ENCODE data around the gene REC8.
A peak's percentile ranks its signal among the peaks of the same experiment; 100 is the strongest.

The REC8 gene, protein sequence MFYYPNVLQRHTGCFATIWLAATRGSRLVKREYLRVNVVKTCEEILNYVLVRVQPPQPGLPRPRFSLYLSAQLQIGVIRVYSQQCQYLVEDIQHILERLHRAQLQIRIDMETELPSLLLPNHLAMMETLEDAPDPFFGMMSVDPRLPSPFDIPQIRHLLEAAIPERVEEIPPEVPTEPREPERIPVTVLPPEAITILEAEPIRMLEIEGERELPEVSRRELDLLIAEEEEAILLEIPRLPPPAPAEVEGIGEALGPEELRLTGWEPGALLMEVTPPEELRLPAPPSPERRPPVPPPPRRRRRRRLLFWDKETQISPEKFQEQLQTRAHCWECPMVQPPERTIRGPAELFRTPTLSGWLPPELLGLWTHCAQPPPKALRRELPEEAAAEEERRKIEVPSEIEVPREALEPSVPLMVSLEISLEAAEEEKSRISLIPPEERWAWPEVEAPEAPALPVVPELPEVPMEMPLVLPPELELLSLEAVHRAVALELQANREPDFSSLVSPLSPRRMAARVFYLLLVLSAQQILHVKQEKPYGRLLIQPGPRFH
- total RNA-seq: 1.1 to 14.9 (median 2.9) reads per million in 18 experiments

DNA sequence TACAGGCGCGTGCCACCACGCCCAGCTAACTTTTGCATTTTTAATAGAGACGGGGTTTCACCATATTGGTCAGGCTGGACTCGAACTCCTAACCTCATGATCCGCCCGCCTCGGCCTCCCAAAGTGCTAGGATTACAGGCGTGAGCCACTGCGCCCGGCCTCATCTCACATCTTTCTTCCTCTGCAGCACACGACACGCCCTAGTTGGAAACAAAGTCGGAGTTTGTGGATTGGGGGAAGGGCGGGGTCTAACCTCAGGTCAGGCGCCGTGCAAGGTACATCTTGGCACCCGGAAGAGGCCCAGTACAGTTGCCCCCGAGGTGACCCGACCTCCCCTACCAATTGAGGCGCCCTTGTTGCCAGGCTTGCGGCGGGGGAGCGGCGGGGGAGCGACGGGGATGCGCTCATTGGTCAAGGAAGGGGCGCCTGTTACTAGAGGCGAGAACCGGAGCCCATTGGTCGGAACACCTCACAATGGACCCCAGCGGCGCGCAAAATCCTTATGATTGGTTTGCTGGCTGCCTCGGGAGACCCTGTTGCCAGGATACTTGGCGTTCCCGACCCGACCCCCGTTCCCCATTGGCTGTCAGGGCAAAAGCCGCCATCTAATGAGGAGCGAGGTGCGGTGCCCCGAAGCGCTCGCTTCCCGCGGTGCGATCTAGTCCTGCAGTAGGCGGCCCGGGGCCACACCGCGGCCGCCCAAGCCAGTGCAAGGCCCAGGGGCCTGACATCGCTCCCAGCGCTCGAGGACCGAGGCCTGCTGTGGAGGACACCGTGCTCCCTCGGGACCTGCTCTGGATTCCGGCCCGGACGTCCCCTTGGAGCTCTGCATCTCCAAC, at the start of gene REC8:
Gene REC8 (plus strand): TSS at position 659 of the 839 bp plus-strand sequence. CDS start 473 bp downstream, outside the sequence.
- peak in 1 of 2 donors; percentile 3 for DNase-seq

DNA sequence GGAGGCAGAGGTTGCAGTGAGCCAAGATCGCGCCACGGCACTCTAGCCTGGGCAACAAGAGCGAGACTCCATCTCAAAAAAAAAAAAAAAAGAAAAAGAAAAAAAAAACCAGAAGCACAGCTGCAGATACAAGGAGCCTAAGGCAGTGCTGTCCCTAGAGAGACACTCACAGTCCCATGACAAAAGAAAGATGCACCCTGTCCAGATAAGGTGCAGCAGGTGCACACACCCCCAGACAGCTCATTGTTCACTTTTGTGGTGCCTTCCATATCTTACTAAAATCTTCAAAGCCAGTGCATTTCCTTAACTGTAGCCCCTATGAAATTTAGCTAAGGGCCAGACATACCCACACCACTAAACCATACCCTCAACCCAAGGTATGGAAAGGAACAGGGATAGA, 49.5 kb upstream of the REC8 start:
- no peak for DNase-seq

DNA sequence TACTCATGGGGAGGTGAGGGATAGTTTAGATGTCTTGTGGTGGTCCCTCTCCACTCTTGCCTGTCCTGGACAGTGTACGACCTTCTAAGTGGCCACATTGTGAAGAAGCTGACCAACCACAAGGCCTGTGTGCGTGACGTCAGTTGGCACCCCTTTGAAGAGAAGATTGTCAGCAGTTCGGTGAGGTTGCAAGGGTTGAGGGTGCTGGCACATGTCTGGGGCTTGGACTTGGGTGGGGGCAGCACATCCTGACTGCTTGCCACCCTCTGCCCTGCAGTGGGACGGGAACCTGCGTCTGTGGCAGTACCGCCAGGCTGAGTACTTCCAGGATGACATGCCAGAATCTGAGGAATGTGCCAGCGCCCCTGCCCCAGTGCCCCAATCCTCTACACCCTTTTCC, 49.0 kb upstream of the REC8 start:
- DNase-seq: no peak

DNA sequence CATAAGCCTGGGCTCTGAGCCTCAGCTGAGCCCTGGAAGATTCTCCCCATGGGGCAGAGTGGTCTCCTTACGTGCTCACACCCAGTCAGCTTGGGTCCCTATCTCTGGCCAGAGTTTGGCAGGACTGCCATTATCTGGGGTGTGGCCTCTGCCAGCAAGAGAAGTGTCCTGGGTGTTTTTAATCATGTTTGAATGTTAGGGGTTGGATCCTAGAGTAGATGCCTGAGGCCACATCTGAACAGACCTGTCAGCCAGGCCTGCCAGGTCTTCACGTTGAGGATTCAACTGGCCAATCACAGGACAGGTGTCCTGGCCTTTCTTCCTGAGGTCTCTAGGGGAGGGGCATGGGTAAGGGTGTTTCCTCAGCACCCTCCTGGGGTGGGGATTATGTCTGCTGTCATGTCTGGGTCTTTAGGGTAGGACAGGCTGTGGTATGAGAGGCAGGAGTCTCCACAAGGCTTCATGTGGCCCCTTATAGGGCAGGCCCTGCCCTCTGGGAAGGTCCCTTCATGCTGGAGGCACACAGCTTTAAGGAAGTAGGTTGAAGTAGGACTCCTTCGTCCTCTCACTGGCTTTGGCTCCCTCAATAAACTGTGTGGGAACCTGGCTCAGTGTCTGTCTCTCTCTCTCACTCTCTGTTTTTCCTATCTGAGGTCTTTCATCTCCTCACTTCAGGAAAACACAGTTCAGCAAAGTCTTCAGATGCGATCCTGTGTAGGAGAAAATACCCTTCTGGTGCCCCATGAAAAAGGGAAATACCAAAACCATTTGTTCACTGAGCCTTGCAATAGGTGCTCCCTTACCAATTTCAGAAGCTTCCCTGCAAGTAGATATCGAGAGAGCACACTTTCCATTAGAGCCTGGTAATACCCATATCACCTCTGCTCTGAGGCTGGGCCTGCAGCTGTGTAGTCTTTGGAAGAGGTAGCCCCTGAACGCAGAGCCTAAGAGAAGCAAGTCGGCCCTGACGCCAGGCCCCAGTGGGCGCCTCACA, 48.2 kb upstream of the REC8 start:
- DNase-seq: no peak

DNA sequence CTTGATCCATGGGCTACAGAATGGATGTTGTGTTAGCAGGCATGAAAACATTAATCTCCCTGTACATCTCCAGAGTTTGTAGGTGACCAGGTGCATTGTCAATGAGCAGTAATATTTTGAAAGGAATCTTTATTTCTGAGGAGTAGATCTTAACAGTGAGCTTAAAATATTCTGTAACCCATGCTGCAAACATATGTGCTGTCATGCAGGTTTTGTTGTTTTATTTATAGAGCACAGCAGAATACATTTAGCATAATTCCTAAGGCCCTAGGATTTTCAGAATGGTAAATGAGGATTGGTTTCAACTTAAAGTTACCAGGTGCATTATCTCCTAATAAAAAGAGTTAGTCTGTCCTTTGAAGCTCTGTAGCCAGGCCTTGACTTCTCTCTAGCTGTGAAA, 44.9 kb upstream of the REC8 start:
- no peak for DNase-seq

DNA sequence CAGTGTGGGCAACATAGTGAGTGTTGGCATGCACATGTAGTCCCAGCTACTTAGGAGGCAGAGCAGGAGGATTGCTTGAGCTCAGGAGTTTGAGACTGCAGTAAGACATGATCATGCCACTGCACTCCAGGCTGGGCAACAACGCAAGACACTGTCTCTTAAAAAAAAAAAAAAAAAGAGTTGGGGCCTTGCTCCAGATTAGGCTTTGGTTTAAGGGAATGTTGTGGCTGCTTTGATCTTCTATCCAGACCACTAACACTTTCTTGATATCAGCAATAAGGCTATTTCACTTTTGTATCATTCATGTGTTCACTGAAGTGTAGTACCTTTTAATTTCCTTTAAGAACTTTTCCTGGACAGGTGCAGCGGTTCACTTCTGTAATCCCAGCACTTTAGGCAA, 44.2 kb upstream of the REC8 start:
- no peak for DNase-seq

DNA sequence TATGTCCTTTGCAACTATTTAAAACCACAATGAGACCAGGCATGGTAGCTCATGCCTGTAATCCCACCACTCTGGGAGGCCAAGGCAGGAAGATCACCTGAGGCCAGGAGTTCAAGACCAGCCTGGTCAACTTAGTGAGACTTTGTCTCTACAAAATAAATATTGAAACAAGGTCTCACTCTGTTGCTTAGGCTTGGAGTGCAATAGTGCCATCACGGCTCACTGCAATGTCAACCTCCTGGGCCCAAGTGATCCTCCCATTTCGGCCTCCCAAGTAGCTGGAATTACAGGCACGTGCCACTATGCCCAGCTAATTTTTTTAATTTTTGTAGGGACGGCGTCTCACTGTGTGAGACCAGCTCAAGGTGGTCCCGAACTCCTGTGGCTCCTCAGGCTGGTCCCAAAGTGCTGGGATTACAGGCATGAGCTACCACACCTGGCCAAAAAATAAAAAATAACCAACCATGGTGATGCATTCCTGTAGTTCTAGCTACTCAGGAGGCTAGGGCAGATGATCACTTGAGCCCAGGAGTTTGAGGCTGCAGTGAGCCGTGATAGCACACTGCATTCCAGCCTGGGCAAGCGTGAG, 42.4 kb upstream of the REC8 start:
- DNase-seq: no peak

DNA sequence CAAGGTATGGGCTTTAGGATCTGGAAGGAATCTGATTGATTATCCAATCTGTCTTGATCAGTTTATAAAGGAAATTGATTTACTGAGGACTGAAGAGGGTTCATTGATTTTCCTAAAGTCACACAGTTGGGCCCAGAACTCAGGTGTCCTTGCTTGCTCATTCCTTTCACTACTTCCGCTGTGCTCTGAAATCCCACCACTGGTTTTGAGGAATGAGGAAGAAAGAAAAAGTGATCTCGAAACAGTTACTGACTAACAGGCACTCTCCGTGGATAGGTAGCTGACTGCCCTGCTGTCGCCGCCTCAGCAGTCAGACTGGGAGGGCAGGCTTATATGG, 41.5 kb upstream of the REC8 start, which contains the start of gene FITM1:
Gene FITM1 (plus strand): TSS at position 280 of the 337 bp plus-strand sequence. CDS start 905 bp downstream, outside the sequence.
- no peak for DNase-seq

DNA sequence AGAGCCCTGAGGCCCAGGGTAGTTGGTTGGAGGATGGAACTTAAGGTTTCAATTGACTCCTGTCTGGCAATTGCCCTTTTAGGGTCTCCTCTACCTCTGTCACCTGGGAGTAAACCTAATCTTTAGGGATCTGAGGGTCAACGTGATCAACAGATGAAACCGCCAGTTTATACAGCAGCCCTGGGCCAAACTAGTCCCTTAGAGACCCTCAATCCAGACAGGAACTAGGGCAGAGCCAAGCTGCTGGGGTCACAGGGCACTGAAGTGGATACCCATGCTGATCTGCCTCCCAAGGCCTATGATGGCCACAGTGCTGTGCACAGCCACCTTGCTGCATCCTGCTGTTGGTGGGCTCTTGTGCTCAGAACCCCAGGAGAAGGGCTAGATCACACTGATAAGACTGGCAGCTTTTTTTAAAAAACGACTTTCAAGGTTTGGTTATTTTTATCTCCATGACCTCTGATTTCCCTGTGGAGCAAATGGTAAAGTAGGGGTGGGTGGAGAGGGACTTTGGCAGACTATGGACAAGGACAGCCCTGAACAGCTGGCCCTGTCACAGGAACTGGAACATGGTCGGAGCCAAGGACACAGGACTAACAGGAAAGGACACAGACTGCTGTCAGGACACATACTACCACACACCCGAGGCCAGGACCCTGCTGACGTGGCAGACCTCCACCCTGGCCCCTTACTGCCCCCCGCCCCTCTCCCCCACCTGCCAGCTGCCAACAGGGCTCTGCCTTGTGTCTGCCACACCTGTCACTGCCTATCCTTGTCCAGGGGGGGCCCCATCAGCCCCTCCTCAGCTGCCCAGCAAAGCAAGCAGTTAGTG, 40.9 kb upstream of the REC8 start:
- DNase-seq: no peak

DNA sequence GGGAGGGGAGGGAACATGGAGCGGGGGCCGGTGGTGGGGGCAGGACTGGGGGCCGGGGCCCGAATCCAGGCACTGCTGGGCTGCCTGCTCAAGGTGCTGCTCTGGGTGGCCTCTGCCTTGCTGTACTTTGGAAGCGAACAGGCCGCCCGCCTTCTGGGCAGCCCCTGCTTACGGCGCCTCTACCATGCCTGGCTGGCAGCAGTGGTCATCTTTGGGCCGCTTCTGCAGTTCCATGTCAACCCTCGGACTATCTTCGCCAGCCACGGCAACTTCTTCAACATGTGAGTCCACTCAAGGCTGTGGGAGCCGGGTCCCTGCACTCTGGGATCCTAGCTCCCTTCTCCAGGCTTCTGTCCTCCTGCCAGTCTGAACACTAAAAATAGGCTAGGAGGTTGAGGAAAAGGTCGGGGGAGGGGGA, 40.3 kb upstream of the REC8 start:
- DNase-seq: no peak

DNA sequence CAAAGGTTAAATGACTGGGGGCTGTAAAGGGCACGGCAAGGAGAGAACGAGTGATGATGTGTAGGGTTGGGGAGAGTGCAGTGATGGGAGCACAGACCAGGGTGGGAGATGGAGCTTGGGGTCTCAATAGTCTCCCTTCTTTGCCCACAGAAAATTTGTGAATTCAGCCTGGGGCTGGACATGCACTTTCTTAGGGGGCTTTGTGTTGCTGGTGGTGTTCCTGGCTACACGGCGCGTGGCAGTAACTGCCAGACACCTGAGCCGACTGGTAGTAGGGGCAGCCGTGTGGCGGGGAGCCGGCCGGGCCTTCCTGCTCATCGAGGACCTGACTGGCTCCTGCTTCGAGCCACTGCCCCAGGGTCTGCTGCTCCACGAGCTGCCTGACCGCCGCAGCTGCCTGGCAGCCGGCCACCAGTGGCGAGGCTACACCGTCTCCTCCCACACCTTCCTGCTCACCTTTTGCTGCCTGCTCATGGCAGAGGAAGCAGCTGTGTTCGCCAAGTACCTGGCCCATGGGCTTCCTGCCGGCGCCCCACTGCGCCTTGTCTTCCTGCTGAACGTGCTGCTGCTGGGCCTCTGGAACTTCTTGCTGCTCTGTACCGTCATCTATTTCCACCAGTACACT, 39.7 kb upstream of the REC8 start:
- no peak for DNase-seq

DNA sequence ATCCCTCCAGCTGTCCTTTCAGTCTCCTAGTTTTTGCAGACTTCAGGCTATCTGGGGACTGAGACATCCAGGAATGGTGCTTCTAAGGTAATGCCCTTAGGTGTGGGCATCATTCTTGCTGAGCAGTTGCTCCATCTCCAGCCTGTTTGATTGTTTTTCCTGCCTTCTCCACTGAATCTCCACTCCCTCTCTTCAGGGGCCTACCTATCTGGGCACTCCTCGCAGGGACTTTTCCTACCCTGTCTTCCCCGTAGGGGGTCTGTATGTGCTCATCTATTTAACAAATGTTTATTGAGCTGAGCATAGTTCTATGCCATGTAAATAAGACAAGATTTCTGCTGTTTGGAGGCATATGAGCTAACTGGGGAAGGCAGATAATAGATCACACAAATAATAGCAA, 38.9 kb upstream of the REC8 start:
- DNase-seq: no peak

DNA sequence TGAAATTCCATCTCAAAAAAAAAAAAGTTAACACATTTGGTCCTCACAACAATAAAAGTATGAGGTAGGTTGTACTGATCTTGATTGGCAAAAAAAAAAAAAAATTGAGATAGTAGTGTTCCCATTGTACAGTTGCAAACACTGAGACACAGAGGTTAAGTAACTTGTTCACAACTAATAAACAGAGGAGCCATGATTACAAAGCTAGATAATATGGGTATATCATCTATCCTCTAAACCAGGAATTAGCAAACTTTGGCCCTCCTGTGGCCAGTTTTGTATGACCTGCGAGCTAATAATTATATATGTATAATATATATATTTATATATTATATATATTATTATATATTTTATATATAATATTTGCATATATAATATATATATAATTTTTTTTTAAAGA, 38.1 kb upstream of the REC8 start:
- no peak for DNase-seq

DNA sequence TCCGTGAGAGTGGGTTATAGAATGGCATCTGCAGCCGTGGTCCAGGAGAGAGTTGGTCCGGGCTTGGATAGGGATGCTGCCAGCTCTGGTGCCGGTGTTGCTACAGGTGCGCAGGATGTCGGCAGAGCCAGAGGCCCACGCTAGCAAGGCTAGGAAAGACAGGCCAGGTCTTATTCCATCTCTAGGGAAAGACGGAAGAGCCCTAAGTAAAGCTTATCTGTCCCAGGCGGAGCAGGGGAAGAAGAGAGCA, 36.4 kb upstream of the REC8 start:
- DNase-seq: no peak

DNA sequence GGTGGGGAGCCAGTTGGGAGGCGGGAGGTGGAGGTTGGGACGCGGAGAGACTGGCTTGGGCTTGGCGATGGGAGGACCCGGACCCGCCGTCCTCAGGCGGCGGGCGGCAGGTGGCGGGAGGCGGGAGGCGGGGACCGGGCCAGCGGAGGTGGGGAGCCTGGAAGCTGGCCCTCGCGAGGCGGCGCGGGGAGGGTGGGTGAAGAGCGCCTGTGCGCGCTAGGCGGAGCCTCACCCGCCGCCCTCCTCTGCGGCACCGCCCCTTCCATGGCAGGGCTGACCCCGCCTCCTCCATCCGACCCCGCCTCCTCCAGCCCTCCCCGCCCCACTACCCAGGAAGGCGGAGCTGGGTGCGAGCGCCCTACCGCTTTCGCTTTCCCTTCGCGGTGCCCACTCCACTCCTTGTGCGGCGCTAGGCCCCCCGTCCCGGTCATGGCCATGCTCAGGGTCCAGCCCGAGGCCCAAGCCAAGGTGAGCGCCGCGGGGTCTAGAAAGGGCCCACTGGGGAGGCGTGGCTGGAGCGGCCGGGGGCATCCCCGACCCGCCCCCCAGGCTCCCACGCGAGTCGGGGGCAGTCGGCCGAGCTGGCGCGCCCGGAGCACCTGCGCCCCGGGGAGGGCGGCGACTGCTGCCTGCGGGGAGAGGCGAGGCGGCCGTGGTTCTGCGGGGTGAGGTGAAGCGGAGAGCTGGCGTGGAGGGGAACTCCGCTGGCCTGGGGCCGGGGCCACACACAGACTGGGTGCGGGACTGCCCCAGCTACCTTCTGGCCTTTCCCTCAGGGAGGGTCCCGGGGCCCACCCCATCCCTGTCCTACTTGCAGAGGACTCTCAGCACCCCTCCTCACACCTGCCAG, 35.8 kb upstream of the REC8 start, which contains the start of gene PSME1:
Gene PSME1 (plus strand): TSS at position 361 of the 850 bp plus-strand sequence. CDS start 69 bp downstream, at position 430.
- peak; percentile 92 to 93 for DNase-seq

DNA sequence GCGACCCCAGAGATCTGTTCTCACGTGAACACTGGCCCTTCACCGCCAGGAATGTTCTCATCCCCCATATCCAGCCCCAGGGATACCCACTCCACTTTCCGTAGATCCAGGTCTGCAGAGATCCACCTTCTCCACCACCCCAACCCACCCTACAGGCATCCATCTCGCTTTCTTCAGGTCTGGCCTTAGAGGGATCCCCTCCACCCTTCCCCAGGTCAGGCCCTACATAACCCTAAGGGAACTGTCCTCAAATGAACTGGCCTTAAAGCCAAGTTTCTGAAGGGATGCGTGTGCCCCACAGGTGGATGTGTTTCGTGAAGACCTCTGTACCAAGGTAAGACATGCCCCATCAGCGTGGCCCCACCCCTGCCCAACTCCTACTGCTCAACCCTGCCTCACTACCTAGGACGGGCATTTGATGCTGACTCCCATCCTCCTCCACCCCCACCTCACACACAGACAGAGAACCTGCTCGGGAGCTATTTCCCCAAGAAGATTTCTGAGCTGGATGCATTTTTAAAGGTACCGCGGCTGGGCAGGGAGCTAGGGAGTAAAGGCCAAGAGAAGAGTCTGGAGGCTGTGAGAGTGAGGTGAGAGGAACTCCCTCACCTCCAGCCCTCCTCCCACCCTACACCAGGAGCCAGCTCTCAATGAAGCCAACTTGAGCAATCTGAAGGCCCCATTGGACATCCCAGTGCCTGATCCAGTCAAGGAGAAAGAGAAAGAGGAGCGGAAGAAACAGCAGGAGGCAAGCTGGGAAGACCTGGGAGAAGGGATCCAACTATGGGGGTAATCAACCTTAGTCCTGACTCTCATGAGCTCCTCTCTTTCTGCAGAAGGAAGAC, 35.0 kb upstream of the REC8 start:
- DNase-seq: no peak

DNA sequence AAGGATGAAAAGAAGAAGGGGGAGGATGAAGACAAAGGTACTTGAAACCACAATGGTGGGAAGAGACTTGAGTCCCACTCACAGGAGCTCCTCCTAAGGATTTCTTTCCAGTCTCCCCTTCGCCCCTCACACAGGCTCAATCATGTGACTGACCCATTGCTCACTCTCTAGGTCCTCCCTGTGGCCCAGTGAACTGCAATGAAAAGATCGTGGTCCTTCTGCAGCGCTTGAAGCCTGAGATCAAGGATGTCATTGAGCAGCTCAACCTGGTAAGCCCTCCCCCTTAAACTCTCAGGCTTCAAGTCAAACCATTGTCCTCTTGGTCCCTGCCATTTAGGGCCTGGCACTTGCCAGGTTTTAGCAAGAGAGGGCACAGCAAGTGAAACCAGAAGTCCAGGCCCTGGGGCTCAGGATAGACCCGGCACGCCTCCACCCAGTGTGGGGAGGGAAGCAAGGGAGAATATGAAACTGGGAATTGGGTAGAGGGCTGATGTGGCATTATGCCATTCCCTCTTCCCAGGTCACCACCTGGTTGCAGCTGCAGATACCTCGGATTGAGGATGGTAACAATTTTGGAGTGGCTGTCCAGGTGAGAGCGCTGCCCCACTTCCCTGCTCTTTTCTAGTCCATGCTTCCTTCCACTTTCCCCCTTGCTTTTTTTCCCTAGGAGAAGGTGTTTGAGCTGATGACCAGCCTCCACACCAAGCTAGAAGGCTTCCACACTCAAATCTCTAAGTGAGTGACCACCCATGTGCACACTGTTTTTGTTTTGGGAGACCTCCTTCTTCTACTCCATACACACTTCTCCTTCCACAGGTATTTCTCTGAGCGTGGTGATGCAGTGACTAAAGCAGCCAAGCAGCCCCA, 34.1 kb upstream of the REC8 start:
- no peak for DNase-seq
